ENCODE data around the gene KRT71.
A peak's percentile ranks its signal among the peaks of the same experiment; 100 is the strongest.

KRT71 gene

GRCh38 chr12:52591521-52591920 lies 38.6 kb upstream of the KRT71 start:
- DNase-seq (ENCODE audit: low spot score): no peak
- TF ChIP-seq, protein P1, sequence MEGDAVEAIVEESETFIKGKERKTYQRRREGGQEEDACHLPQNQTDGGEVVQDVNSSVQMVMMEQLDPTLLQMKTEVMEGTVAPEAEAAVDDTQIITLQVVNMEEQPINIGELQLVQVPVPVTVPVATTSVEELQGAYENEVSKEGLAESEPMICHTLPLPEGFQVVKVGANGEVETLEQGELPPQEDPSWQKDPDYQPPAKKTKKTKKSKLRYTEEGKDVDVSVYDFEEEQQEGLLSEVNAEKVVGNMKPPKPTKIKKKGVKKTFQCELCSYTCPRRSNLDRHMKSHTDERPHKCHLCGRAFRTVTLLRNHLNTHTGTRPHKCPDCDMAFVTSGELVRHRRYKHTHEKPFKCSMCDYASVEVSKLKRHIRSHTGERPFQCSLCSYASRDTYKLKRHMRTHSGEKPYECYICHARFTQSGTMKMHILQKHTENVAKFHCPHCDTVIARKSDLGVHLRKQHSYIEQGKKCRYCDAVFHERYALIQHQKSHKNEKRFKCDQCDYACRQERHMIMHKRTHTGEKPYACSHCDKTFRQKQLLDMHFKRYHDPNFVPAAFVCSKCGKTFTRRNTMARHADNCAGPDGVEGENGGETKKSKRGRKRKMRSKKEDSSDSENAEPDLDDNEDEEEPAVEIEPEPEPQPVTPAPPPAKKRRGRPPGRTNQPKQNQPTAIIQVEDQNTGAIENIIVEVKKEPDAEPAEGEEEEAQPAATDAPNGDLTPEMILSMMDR (IDR thresholded peaks at IDR 0.05; ENCODE audit: extremely low read depth, missing control alignments): no peak

DNA sequence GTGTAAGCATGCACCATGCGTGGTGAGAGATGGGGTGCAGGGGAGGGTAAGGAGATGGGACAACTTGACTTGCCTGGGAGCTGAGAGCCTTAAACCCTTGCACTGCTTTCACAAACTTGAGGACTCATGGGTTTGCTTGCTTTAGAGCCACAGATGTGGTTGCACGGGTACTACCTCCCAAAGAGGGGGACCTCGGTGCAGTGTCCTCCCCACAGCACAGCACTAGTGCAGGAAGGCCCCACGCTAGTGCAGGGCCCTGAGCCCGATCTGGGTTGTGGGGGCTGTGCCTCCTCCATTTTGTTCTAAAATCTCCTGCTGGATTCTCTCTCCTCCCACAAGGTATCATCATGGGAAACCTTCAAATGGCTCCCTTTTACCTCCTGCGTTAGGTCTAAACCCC lies 37.1 kb upstream of the KRT71 start:
- TF ChIP-seq, protein P1 (IDR thresholded peaks at IDR 0.05; ENCODE audit: extremely low read depth, missing control alignments): no peak

DNA sequence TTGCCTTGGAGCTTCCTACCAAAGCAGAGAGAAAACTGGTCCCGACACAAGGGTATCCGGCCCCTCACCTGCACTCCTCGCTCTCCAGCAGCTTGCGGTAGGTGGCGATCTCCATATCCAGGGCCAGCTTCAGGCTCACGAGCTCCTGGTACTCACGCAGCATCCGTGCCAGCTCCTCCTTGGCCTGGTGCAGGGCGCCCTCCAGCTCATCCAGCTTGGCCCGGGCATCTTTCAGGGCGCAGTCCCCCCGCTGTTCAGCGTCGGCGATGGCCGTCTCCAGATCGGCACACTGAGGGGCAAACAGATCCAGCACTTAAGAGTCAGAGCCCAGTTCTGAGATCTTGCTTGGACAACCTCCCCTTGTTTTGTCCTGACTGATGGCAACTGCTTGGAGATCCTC lies 34.6 kb upstream of the KRT71 start:
- TF ChIP-seq, protein P1 (IDR thresholded peaks at IDR 0.05; ENCODE audit: extremely low read depth, missing control alignments): no peak

More for the DNA sequence above, 37.1 kb upstream of the KRT71 start:
- DNase-seq (ENCODE audit: low spot score): no peak

DNA sequence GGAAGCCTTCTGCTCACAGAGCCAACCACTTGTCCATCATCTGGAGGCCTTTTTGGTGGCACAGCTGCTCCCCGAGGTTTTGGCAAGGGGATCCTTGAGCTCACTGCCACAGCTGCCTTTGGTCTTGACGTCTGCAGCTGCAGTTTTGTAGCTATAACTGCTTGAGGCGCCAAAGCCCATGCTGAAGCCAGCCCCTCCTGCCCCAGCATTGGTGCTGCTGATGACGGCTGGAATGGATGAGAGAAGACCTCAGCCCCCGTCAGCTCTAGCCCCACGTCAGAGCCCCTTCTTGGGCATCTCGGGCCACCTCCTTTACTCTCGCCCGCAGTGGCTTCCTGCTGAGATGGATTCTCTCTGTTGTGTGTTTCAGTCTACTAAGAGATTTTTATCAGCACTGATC lies 33.0 kb upstream of the KRT71 start:
- DNase-seq (ENCODE audit: low spot score): no peak
- TF ChIP-seq, protein P1 (IDR thresholded peaks at IDR 0.05; ENCODE audit: extremely low read depth, missing control alignments): no peak

More for the DNA sequence above, 34.6 kb upstream of the KRT71 start:
- DNase-seq (ENCODE audit: low spot score): no peak

- TF ChIP-seq, protein P1 (IDR thresholded peaks at IDR 0.05; ENCODE audit: extremely low read depth, missing control alignments): no peak
- DNase-seq (ENCODE audit: low spot score): no peak
Measured at GRCh38 chr12:52585066-52585465, 32.1 kb upstream of the KRT71 start.

GRCh38 chr12:52584156-52584682 lies 31.3 kb upstream of the KRT71 start:
- DNase-seq (ENCODE audit: low spot score): no peak
- TF ChIP-seq, protein P1 (IDR thresholded peaks at IDR 0.05; ENCODE audit: extremely low read depth, missing control alignments): no peak

DNA sequence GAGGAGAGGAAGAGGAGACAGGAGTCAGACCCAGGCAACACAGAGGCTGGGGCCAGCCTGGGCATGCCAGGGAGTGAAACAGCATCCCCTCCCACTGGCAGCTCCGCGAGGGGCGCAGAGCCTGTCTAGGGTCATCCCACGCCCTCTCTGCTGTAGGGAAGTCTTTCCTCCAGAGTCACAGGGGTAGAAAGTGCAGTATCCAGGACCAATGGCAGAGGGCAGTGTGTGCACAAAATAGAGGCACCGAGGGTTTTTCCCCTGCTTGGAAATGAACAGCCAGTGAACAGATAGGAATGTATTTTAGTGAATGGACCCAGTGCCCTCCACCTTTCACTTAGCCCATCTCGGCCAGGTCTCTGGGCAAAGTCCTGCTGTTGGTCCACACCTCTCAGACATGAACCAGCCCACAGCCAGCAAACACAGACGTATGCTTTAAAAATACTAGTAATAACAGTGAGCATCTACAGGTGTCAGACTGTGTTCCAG lies 30.1 kb upstream of the KRT71 start:
- TF ChIP-seq, protein P1 (IDR thresholded peaks at IDR 0.05; ENCODE audit: extremely low read depth, missing control alignments): peak; percentile 56
- peak; percentile 71 for DNase-seq (ENCODE audit: low spot score)
